AG10803 (cell line): ENCODE measurements around the gene EPHA7.

ENCODE experiments used
- DNase-seq: peaks from one replicate; pipeline ENCODE4 v3.0.0; 2010; ENCODE audit warnings: low read depth
- H3K4me3 ChIP-seq: 2 replicates; pipeline ENCODE4 v1.5.1; 2011; ENCODE audit warnings: mild to moderate bottlenecking, low read length, control low read depth
- TF ChIP-seq, protein P1 (sequence below): conservative IDR thresholded peaks from 2 replicates; pipeline ENCODE4 v1.5.1; 2011; ENCODE audit warnings: mild to moderate bottlenecking, low read length, control low read depth, inconsistent platforms

The EPHA7 gene

GRCh38 chr6:93416571-93417420 lies 2.6 kb downstream of the EPHA7 start:
- no peak for DNase-seq
- TF ChIP-seq, protein P1, sequence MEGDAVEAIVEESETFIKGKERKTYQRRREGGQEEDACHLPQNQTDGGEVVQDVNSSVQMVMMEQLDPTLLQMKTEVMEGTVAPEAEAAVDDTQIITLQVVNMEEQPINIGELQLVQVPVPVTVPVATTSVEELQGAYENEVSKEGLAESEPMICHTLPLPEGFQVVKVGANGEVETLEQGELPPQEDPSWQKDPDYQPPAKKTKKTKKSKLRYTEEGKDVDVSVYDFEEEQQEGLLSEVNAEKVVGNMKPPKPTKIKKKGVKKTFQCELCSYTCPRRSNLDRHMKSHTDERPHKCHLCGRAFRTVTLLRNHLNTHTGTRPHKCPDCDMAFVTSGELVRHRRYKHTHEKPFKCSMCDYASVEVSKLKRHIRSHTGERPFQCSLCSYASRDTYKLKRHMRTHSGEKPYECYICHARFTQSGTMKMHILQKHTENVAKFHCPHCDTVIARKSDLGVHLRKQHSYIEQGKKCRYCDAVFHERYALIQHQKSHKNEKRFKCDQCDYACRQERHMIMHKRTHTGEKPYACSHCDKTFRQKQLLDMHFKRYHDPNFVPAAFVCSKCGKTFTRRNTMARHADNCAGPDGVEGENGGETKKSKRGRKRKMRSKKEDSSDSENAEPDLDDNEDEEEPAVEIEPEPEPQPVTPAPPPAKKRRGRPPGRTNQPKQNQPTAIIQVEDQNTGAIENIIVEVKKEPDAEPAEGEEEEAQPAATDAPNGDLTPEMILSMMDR: no peak
- no peak overlapping the region for H3K4me3 ChIP-seq

- no peak overlapping the region for H3K4me3 ChIP-seq
- TF ChIP-seq, protein P1: no peak
- DNase-seq: no peak
Observed at GRCh38 chr6:93413190-93413589, 6.2 kb downstream of the EPHA7 start.

GRCh38 chr6:93412452-93412851 lies 6.9 kb downstream of the EPHA7 start:
- H3K4me3 ChIP-seq: no peak overlapping the region
- no peak for DNase-seq
- TF ChIP-seq, protein P1: no peak

DNA sequence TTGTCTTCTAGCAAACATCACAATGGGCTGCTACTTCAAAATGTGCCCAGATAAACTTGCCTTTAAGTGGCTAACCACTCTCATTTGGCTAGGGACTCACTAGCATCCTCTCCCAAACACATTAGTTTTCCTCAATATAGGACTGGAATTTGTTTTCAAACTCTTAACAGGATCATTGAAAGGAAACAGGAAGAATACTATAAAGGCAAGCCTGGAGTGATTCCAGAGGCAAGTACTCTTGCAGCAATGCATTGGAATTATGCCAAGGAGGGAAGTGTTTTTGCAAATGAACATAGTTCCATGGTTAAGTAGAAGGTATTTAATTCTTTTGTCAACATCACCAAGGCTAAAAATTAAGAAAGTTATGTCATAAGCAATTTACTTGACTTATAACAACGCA lies 12.2 kb downstream of the EPHA7 start:
- TF ChIP-seq, protein P1: no peak
- DNase-seq: no peak
- no peak overlapping the region for H3K4me3 ChIP-seq

DNA sequence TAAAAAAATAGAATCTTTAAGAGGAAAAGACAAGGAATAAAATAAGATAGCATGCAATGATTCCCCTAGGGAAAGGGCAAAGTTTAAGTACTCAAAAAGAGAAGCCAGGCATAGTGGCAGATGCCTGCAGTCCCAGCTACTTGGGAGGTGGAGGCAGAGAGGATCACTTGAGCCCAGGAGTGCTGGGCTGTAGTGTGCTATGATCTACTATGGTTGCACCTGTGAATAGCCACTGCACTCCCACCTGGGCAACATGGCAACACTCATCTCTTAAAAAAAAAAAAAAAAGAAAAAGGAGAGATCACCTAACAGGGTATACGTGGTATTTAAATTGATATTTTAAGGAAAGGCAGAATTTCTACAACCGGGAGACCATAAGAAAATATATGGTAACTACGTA lies 16.0 kb downstream of the EPHA7 start:
- TF ChIP-seq, protein P1: no peak
- no peak for DNase-seq
- H3K4me3 ChIP-seq: no peak overlapping the region

GRCh38 chr6:93398723-93399122 lies 20.6 kb downstream of the EPHA7 start:
- no peak for DNase-seq
- H3K4me3 ChIP-seq: no peak overlapping the region
- TF ChIP-seq, protein P1: no peak

- no peak for DNase-seq
- H3K4me3 ChIP-seq: no peak overlapping the region
- TF ChIP-seq, protein P1: no peak
Observed at GRCh38 chr6:93394471-93394870, 24.9 kb downstream of the EPHA7 start.
